Left lung (tissue), 10 donors: ENCODE data around the gene OR5AR1. TPM values are rescaled to one million over a fixed set of nuclear protein-coding genes. Genes with fewer than 3 reads are reported as not detected.

ENCODE experiments used
- ATAC-seq: fragments of 200-7000 bp; cut with Tn5 transposase; one replicate; pipeline ENCODE4 v1.9.1; 2020; ENCODE audit warnings: moderate library complexity
- DNase-seq, 4 donors: peaks; one replicate each; pipeline ENCODE4 v3.0.0-alpha.2; 2013 to 2020
- H3K27ac ChIP-seq, 2 donors: fragments of 200-600 bp; sonication (generic) in 1 of 2; one replicate each; pipeline versions ENCODE4 v1.5.0 to v1.8.0; 2020 to 2021
- H3K27me3 ChIP-seq, 2 donors: fragments of 200-600 bp; sonication (generic) in 1 of 2; one replicate each; pipeline versions ENCODE4 v1.5.0 to v1.8.0; 2020 to 2021
- H3K36me3 ChIP-seq, 2 donors: fragments of 200-600 bp; sonication (generic) in 1 of 2; one replicate each; pipeline versions ENCODE4 v1.5.0 to v1.8.0; 2020 to 2021
- H3K4me1 ChIP-seq, 2 donors: fragments of 200-600 bp; one replicate each; pipeline ENCODE4 v1.8.0; 2021
- H3K4me3 ChIP-seq, 2 donors: fragments of 200-600 bp; sonication (generic) in 1 of 2; one replicate each; pipeline versions ENCODE4 v1.5.0 to v1.8.0; 2020 to 2021; ENCODE audit warnings: mild to moderate bottlenecking in 1 of 2
- H3K9me3 ChIP-seq, 2 donors: fragments of 200-600 bp; sonication (generic) in 1 of 2; one replicate each; pipeline versions ENCODE4 v1.5.0 to v1.8.0; 2020 to 2021
- intact Hi-C, 2 donors: fragments of 100-400 bp; cut with DNase I; formaldehyde crosslinking; loops; one replicate each; pipeline versions ENCODE4 v1.11.2 to v1.14.2; 2022
- polyA plus RNA-seq, 6 donors: library from polyadenylated mRNA; unstranded; fragments of 120-200 nt; gene quantifications; one replicate each; pipeline ENCODE4 v1.2.1, GENCODE V29; 2013; ENCODE audit not compliant: insufficient read length in 6 of 6
- total RNA-seq, 2 donors: library from RNA; stranded (reverse); fragmentation: NEBNext Ultra II Directional; extraction: Animal tissue kit (Norgen Biotek cat#: 25700); gene quantifications; one replicate each; pipeline ENCODE4 v1.2.1, GENCODE V29; 2021
- TF ChIP-seq, protein P1 (sequence below), 2 donors: fragments of 200-600 bp; sonication (generic) in 1 of 2; IDR thresholded peaks; one replicate each; pipeline versions ENCODE4 v1.5.0 to v1.8.0; 2021; ENCODE audit warnings: antibody characterized with exemption in 2 of 2
- donor health status: DM: no; HTN: yes; CAD: no.
- donor health status: DM: no; HTN: no; CAD: no.

The OR5AR1 gene
- total and polyA plus RNA-seq, 8 donors: not detected

DNA sequence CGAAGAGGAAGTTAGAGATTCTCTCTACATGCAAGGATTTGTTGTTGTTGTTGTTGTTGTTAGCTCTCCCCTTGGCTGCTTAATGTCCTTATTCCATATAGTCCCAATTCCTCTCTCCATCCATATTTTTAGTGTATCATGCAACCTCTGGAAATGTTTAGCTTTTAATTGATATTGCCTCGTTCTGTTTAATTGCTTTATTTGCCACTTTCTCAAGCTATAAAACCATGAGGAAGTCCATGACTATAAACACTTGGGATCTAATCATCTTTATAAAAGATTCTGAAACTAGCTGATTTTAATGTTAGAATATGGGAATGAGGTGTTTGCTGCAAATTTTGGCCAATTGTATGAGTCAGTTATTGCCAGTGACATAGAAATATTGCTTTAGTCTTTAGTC lies 29.9 kb downstream of the OR5AR1 start:
- ATAC-seq: no peak
- no peaks in the 10 kb centered on the region for H3K36me3 ChIP-seq
- DNase-seq: no peak

DNA sequence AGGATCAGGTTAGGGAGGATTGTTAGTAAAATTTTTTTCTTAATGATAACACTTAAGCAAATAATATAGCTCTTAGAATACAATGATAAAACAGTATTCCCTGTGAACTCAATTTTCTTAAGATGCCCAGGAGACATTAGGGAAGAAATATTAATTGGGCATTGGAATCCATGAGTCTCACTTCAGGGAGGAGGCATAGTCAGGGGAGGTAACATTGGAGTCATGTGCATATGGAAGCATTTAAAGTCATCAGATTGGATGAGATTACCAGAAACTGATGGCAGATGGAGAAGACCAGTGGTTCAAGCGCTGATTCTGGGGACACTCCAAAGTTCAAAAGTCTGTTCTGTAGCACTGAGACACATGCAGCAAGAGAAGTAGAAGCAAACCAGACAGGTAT lies 35.3 kb downstream of the OR5AR1 start, which contains the start of gene OR9G1:
Gene OR9G1, plus strand, starts transcription at position 301 of the 400 bp plus-strand sequence. CDS start 1,293 bp downstream, outside the sequence.
- Histone ChIP-seq H3K36me3 (no peaks in the 10 kb centered on the region), H3K4me1 (no peaks in the 10 kb centered on the region), H3K9me3 (no peaks in the 10 kb centered on the region), H3K27me3 (no peaks in the 10 kb centered on the region), H3K4me3 (no peak within 1 kb of the TSS), H3K27ac (no peak within 1 kb of the TSS)
- intact Hi-C loops: no loop called here
- no peak for ATAC-seq
- no peak for DNase-seq
- TF ChIP-seq, protein P1, sequence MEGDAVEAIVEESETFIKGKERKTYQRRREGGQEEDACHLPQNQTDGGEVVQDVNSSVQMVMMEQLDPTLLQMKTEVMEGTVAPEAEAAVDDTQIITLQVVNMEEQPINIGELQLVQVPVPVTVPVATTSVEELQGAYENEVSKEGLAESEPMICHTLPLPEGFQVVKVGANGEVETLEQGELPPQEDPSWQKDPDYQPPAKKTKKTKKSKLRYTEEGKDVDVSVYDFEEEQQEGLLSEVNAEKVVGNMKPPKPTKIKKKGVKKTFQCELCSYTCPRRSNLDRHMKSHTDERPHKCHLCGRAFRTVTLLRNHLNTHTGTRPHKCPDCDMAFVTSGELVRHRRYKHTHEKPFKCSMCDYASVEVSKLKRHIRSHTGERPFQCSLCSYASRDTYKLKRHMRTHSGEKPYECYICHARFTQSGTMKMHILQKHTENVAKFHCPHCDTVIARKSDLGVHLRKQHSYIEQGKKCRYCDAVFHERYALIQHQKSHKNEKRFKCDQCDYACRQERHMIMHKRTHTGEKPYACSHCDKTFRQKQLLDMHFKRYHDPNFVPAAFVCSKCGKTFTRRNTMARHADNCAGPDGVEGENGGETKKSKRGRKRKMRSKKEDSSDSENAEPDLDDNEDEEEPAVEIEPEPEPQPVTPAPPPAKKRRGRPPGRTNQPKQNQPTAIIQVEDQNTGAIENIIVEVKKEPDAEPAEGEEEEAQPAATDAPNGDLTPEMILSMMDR (IDR thresholded peaks at IDR 0.05): no peak

More for the DNA sequence above, 29.9 kb downstream of the OR5AR1 start:
- Histone ChIP-seq H3K4me1 (no peaks in the 10 kb centered on the region), H3K27ac (no peak overlapping the region), H3K27me3 (no peaks in the 10 kb centered on the region), H3K9me3 (no peaks in the 10 kb centered on the region), H3K4me3 (no peak overlapping the region)
- intact Hi-C loops: no loop called here
- TF ChIP-seq, protein P1 (IDR thresholded peaks at IDR 0.05): no peak

DNA sequence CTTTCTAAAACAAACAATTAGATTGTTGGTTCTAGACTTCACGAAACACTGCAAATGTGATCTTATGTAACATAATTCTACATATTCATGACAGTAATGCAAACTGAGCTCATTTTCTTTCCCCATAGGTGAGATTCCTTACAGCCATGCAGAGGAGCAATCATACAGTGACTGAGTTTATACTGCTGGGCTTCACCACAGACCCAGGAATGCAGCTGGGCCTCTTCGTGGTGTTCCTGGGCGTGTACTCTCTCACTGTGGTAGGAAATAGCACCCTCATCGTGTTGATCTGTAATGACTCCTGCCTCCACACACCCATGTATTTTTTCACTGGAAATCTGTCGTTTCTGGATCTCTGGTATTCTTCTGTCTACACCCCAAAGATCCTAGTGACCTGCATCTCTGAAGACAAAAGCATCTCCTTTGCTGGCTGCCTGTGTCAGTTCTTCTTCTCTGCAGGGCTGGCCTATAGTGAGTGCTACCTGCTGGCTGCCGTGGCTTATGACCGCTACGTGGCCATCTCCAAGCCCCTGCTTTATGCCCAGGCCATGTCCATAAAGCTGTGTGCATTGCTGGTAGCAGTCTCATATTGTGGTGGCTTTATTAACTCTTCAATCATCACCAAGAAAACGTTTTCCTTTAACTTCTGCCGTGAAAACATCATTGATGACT lies 36.9 kb downstream of the OR5AR1 start:
- no peak for ATAC-seq
- Histone ChIP-seq H3K4me1 (no peaks in the 10 kb centered on the region), H3K27me3 (no peaks in the 10 kb centered on the region), H3K9me3 (no peaks in the 10 kb centered on the region), H3K36me3 (no peaks in the 10 kb centered on the region), H3K4me3 (no peak overlapping the region), H3K27ac (no peak overlapping the region)
- TF ChIP-seq, protein P1 (IDR thresholded peaks at IDR 0.05): no peak
- intact Hi-C loops: no loop called here
- DNase-seq: no peak

DNA sequence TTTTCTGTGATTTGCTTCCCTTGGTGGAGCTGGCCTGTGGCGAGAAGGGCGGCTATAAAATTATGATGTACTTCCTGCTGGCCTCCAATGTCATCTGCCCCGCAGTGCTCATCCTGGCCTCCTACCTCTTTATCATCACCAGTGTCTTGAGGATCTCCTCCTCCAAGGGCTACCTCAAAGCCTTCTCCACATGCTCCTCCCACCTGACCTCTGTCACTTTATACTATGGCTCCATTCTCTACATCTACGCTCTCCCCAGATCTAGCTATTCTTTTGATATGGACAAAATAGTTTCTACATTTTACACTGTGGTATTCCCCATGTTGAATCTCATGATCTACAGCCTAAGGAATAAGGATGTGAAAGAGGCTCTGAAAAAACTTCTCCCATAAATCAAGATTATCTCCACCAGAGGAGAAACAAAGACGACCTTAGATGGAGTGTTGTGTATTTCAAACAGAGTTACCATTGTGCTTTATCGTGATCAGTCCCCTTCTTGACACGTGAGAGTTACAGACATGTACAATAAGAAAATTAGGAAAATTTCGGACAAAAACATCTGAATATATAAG lies 37.5 kb downstream of the OR5AR1 start:
- no peak for ATAC-seq
- DNase-seq: no peak
- no peak overlapping the region for H3K4me3 ChIP-seq
- TF ChIP-seq, protein P1 (IDR thresholded peaks at IDR 0.05): no peak
- intact Hi-C loops: no loop called here
- no peak overlapping the region for H3K27ac ChIP-seq
- H3K4me1 ChIP-seq: no peaks in the 10 kb centered on the region
- H3K9me3 ChIP-seq: no peaks in the 10 kb centered on the region
- no peaks in the 10 kb centered on the region for H3K27me3 ChIP-seq
- H3K36me3 ChIP-seq: no peaks in the 10 kb centered on the region

DNA sequence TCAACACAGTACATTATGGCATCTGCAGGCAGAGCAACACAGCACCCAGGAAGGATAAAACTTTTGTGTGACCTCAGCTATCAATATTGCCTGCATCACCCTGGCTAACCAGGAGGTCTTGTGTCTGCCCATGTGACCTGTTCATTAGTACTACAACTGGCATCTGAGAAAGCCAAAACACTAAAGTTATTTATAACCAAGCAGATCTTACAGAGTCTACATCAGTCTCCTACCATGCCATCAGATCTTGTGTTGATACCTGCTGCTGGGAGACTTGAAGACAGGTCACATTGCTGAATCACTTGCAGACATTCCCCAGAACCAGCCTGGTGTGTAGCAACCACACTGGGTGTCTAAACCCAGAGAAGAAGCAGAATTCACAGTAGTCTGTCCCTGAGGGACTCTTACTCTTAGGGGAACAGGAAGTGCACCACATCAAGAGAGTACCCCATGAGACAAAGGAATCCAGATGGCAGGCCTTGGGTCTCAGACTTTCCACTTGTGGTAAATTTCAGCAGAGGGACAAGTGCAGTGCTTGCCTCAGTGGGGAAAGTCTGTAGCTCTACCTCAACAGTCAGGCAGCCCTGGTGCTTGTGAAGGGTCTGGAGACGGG lies 42.4 kb downstream of the OR5AR1 start:
- H3K4me1 ChIP-seq: no peaks in the 10 kb centered on the region
- ATAC-seq: no peak
- no peak for DNase-seq
- no peak overlapping the region for H3K4me3 ChIP-seq
- TF ChIP-seq, protein P1 (IDR thresholded peaks at IDR 0.05): no peak
- no peaks in the 10 kb centered on the region for H3K36me3 ChIP-seq
- peaks cover 0 to 2% of the 10 kb centered on the region in 2 donors for H3K9me3 ChIP-seq
- intact Hi-C loops: no loop called here
- H3K27ac ChIP-seq: no peak overlapping the region
- H3K27me3 ChIP-seq: no peaks in the 10 kb centered on the region
